GM18505 (cell line): ENCODE data around the gene DAGLB.
"Not testable (repeated sequence)": the region's sequence is repeated elsewhere in the genome, so short reads cannot be mapped to it uniquely, and the experiment has no call there.

Source experiments
- ATAC-seq: cut with Tn5 transposase; IDR thresholded peaks from one replicate; pipeline ENCODE4 v1.9.1; 2021; ENCODE audit not compliant: unreplicated experiment
- POLR2A ChIP-seq: IDR thresholded peaks from 4 replicates; pipeline ENCODE4 v1.6.1; 2011; ENCODE audit warnings: borderline replicate concordance; ENCODE audit not compliant: insufficient read depth, insufficient read length; ENCODE audit errors: extremely low read depth

The DAGLB gene

GRCh38 chr7:6389728-6390127, 58.0 kb downstream of the DAGLB start:
- no peak for TF ChIP-seq POLR2A
- ATAC-seq = no peak

DNA sequence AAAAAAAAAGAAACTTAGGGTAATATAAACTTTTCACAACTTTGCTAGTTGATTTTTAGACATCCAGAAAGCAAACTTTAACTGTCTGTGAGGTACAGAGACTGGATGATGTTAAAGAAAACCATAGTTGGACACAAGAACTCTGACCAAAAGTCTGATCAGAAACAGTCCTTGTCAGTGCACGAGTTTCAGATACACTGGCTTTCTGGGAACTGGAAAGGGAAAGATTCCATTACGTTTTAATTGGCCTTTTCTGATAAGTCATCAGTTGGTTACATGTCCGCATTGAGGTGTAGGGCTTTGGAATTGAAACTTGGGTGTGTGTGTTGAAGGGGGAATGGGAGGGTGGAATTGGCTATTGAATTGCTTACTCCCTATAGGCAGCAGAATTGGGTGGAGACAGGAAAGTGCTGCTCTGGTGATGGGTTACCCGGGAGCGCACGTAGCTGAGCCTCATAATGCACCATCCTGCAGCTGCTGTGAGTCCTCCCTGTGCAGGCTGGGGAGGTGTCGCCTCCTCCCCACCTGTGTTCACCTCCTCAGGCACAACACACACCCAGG, 59.9 kb downstream of the DAGLB start:
- ATAC-seq = no peak
- no peak for TF ChIP-seq POLR2A

DNA sequence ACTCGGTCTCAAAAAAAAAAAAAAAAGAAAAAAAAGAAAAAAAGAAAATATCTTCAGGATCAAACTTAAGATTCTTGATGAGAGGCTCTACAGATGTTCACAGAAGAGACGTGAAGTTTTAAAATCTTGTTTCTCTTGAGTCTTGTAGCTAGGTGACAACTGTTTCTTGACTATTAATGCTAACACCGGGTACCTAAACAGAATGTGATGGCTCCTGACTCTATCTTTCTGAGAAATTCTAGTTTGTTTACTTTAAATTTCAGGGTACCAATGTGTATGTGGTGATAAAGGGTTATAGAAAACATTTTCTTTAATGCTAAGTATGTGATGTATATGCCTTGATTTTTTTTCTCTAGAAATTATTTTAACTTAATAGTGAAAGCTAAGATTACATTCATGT, 61.0 kb downstream of the DAGLB start:
- no peak for ATAC-seq
- TF ChIP-seq POLR2A = no peak

- ATAC-seq = no peak
- no peak for TF ChIP-seq POLR2A
Observed at GRCh38 chr7:6385909-6386560, 61.7 kb downstream of the DAGLB start.

DNA sequence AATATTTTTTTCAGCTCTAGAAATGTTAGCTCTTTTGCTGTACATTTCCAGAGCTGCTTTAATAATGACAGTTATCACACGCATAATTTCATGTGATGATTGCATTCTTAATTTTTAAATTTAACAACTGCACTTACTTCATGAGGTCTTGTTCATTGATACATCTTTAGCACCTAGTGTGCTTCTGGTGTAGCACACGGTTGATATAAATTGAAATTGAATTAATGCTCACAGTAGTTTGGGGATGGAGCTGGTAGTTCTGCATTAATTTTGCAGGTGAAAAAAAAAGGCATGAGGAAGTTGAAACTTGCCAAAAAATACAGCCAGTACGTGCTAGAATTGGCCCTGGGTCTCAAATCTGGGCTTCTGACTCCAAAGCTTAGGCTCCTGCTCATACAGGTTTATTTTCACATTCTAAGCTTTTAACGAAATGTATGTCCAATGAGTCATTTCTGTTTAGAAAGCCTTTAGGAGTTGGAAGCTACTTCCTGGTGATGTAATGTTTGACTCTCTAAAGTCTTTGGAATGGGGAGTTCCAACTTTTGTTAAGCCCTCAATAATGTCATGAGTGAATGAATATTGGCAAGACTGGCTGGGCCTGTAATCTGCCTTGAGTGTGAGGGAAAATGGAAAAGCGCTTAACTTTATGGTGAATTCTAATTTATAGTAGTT, 62.5 kb downstream of the DAGLB start:
- no peak for TF ChIP-seq POLR2A
- no peak for ATAC-seq

- no peak for ATAC-seq
- no peak for TF ChIP-seq POLR2A
Observed at GRCh38 chr7:6384327-6384726, 63.4 kb downstream of the DAGLB start.

DNA sequence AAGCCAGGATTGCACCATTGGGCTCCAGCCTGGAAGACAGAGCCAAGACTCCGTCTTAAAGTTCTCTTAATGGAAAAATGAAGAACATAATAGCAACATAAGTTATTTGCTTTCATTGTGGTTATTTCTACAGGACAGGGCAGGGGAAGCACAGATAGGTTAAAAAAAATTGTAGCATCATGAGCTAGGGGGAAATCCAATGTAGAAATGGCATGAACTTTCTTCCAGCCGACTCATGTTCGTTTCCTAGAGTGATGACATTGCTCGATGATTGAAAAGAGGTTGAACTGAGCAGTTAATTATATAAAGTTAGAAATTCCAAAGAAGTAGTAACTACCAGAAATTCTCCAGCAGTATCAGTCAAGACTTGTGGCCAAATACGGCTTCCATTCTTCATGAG, 64.9 kb downstream of the DAGLB start:
- no peak for ATAC-seq
- TF ChIP-seq POLR2A = no peak

DNA sequence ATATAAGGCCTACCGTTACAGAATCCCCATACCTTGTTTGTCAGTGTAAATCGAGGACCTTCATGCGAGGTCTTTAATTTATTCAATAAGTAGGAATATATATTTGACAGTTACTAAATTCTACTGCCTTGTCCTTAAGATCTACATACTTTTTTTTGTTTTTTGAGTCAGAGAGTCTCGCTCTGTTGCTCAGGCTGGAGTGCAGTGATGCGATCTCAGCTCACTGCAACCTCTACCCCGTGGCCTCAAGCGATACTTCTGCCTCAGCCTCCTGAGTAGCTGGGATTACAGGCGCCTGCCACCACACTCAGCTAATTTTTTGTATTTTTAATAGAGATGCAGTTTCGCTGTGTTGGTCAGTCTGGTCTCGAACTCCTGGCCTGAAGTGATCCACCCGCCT, 65.9 kb downstream of the DAGLB start:
- ATAC-seq = not testable (repeated sequence)

- no peak for TF ChIP-seq POLR2A
- ATAC-seq = no peak
Observed at GRCh38 chr7:6380310-6381095, 67.3 kb downstream of the DAGLB start.

DNA sequence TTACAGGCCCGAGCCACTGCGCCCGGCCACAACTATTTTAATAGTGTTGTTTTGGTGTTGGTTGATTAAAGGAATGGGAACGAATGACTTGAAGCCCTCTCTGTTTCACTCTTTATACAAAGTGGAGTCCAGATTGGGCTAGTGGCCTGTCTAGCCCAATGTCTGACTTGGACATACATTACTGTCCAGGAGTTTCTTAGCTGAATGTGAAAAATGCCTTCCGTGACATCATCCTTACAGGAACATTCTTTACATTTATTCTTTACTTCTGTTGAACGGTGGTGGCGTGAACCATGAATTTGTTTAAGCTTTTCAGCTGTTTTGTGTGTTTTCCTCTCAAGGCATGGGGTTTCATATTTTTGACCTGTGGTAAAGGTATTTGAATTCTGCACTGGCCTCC, 67.9 kb downstream of the DAGLB start:
- no peak for ATAC-seq
- TF ChIP-seq POLR2A = no peak

DNA sequence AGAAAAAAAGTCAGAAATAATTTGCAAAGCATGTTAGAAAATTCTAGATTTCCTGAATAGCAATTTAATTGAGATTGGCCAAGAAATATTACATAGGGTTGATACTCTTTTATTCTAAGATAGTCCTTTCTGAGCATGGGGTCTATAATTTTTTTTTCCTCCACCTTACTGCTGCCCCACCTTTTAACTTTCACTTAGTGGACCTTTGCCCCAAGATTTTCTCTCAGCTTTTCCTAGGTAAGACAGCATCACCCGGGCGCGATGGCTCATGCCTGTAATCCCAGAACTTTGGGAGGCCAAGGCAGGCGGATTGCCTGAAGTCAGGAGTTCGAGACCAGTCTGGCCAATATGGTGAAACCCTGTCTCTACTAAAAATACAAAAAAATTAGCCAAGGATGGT, 69.2 kb downstream of the DAGLB start:
- not testable (repeated sequence) for ATAC-seq

- no peak for TF ChIP-seq POLR2A
- no peak for ATAC-seq
Observed at GRCh38 chr7:6376820-6377219, 70.9 kb downstream of the DAGLB start.

GRCh38 chr7:6375348-6376101, 72.2 kb downstream of the DAGLB start:
- TF ChIP-seq POLR2A = no peak
- no peak for ATAC-seq
